HG02571 (cell line): ENCODE results near the gene SNX5.
A peak's percentile ranks its signal among the peaks of the same experiment; 100 is the strongest.

Experiments used
- ATAC-seq: cut with Tn5 transposase; IDR thresholded peaks from one replicate; pipeline ENCODE4 v1.9.1; 2021; ENCODE audit warnings: mild to moderate bottlenecking, moderate library complexity; ENCODE audit not compliant: unreplicated experiment

The SNX5 gene

GRCh38 chr20:17921774-17922173 lies 46.8 kb downstream of the SNX5 start:
- ATAC-seq: no peak

GRCh38 chr20:17919149-17919548 lies 49.4 kb downstream of the SNX5 start:
- no peak for ATAC-seq

- no peak for ATAC-seq
These were observed 50.6 kb downstream of the SNX5 start for GRCh38 chr20:17917832-17918618.

GRCh38 chr20:17916433-17916891 lies 52.1 kb downstream of the SNX5 start:
- no peak for ATAC-seq

GRCh38 chr20:17914957-17915356 lies 53.6 kb downstream of the SNX5 start:
- no peak for ATAC-seq

- ATAC-seq: no peak
These were observed 55.7 kb downstream of the SNX5 start for GRCh38 chr20:17912916-17913315.

- ATAC-seq: no peak
These were observed 56.7 kb downstream of the SNX5 start for GRCh38 chr20:17911927-17912326.

GRCh38 chr20:17910828-17911294 lies 57.7 kb downstream of the SNX5 start:
- ATAC-seq: no peak

- no peak for ATAC-seq
These were observed 58.7 kb downstream of the SNX5 start for GRCh38 chr20:17909869-17910321.

- no peak for ATAC-seq
These were observed 63.0 kb downstream of the SNX5 start for GRCh38 chr20:17905544-17905943.

GRCh38 chr20:17904027-17904426 lies 64.6 kb downstream of the SNX5 start:
- peak; percentile 65 for ATAC-seq

GRCh38 chr20:17902531-17903083 lies 66.0 kb downstream of the SNX5 start:
- ATAC-seq: no peak

- ATAC-seq: no peak
These were observed 66.6 kb downstream of the SNX5 start for GRCh38 chr20:17901971-17902370.

GRCh38 chr20:17898548-17898994 lies 70.0 kb downstream of the SNX5 start:
- no peak for ATAC-seq

GRCh38 chr20:17897566-17898307 lies 70.9 kb downstream of the SNX5 start:
- ATAC-seq: no peak

GRCh38 chr20:17896771-17897369 lies 71.7 kb downstream of the SNX5 start:
- ATAC-seq: peak; percentile 42

- no peak for ATAC-seq
These were observed 72.3 kb downstream of the SNX5 start for GRCh38 chr20:17896193-17896723.

- peak; percentile 82 for ATAC-seq
These were observed 72.9 kb downstream of the SNX5 start for GRCh38 chr20:17895641-17896171.

- ATAC-seq: no peak
These were observed 75.1 kb downstream of the SNX5 start for GRCh38 chr20:17893445-17893844.

- no peak for ATAC-seq
These were observed 76.2 kb downstream of the SNX5 start for GRCh38 chr20:17892189-17892938.
